Measurements from ENCODE around the gene REPS2.

DNA sequence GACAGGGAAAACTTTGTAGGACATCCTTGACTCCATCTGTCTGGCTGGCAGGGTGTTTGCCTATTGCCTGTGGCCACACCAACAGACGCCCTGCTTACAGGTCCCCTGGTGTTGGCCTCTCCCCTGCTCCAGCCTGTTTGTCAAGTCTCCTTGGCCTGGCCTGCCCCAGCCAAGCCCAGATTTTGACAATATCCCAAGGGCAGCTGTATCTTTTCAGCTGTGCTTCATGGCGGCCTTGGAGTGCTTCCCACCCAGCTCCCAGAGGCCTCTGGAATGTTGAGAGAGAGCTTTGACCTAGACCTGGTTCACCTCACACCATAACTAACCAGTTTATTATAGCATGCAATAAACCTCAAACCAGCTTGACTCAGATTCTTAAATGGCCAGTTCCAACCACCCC lies 224.5 kb downstream of the REPS2 start:
- TF ChIP-seq, protein P1, sequence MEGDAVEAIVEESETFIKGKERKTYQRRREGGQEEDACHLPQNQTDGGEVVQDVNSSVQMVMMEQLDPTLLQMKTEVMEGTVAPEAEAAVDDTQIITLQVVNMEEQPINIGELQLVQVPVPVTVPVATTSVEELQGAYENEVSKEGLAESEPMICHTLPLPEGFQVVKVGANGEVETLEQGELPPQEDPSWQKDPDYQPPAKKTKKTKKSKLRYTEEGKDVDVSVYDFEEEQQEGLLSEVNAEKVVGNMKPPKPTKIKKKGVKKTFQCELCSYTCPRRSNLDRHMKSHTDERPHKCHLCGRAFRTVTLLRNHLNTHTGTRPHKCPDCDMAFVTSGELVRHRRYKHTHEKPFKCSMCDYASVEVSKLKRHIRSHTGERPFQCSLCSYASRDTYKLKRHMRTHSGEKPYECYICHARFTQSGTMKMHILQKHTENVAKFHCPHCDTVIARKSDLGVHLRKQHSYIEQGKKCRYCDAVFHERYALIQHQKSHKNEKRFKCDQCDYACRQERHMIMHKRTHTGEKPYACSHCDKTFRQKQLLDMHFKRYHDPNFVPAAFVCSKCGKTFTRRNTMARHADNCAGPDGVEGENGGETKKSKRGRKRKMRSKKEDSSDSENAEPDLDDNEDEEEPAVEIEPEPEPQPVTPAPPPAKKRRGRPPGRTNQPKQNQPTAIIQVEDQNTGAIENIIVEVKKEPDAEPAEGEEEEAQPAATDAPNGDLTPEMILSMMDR (IDR thresholded peaks at IDR 0.05) = no peak
- TF ChIP-seq POLR2A (IDR thresholded peaks at IDR 0.05) (no peak), EP300 (IDR thresholded peaks at IDR 0.05; ENCODE audit: low read depth) (no peak), POLR2AphosphoS5 (IDR thresholded peaks at IDR 0.05) (no peak)

All from transverse colon (tissue), 4 donors.